ENCODE measurements around the gene CTIF.

The CTIF gene

DNA sequence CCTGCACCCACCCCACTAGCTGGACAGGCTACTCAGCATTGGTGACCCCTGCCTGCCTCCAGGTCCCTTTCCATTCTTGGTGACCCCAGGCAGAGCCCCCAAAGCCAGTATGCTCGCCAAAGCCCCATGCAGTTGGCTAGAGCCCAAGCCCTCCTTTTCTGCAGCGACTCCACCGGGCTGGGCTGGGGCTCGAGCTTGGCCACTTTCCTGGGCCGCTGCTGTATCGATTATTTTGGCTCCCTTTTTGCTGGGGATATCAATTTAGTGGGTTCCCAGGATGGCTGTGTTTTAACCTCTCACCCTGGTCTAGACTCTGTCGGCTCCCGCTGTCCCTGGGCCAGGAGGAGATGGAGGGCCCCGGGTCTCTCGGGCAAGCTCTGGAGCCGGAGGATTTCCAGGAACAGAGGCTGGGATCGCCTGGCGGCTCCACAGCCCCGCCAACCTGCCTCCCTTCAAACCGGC is 335.9 kb downstream of the CTIF start:
- DNase-seq = no peak
- no peaks in the 10 kb centered on the region for H3K36me3 ChIP-seq (ENCODE audit: control insufficient read depth, insufficient read depth, low read length)
- H3K27ac ChIP-seq (ENCODE audit: insufficient read depth, low read length, poor library complexity, severe bottlenecking) = no peak overlapping the region
- H3K9me3 ChIP-seq (ENCODE audit: control insufficient read depth, low read length) = no peaks in the 10 kb centered on the region
- no peaks in the 10 kb centered on the region for H3K27me3 ChIP-seq (replicated peaks; ENCODE audit: control insufficient read depth, insufficient read depth, low read length, poor library complexity, severe bottlenecking)
- no peak overlapping the region for H3K4me3 ChIP-seq (ENCODE audit: insufficient read depth, low read depth, low read length, poor library complexity, severe bottlenecking)
- no peaks in the 10 kb centered on the region for H3K4me1 ChIP-seq (ENCODE audit: control insufficient read depth, insufficient read depth, low read length, poor library complexity, severe bottlenecking)

GRCh38 chr18:48875314-48875941 is 336.6 kb downstream of the CTIF start:
- no peaks in the 10 kb centered on the region for H3K27me3 ChIP-seq (replicated peaks; ENCODE audit: control insufficient read depth, insufficient read depth, low read length, poor library complexity, severe bottlenecking)
- no peaks in the 10 kb centered on the region for H3K9me3 ChIP-seq (ENCODE audit: control insufficient read depth, low read length)
- H3K4me3 ChIP-seq (ENCODE audit: insufficient read depth, low read depth, low read length, poor library complexity, severe bottlenecking) = no peak overlapping the region

DNA sequence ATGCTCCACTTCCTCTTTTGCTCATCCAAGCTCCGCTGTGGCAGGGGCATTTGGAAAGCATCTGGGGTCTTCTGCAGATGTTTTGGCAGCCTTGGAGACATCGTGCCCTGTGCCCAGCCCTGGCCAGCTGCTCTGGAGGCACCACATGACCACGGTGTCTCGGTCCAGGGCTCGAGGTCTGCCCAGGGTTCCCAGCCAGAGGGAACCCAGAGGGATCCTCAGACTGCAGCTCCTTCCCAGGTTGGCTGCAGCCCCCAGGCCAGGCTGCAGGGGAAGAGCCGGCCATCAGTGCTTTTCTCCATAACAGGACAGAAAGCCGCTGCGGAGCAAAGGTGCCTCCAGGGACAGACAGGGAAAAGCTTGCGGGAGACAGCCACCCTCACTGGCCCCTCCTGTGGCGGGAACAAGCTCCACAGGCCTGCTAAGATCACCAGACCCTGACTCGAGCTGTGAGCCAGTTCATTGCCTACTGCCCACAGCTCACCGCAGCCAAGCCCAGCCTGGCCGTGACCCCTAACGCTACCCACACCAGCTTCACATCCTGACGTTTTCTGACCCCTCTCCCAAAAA is 337.2 kb downstream of the CTIF start:
- Histone ChIP-seq H3K36me3 (ENCODE audit: control insufficient read depth, insufficient read depth, low read length) (no peaks in the 10 kb centered on the region), H3K27ac (ENCODE audit: insufficient read depth, low read length, poor library complexity, severe bottlenecking) (no peak overlapping the region), H3K9me3 (ENCODE audit: control insufficient read depth, low read length) (no peaks in the 10 kb centered on the region), H3K27me3 (replicated peaks; ENCODE audit: control insufficient read depth, insufficient read depth, low read length, poor library complexity, severe bottlenecking) (no peaks in the 10 kb centered on the region), H3K4me1 (ENCODE audit: control insufficient read depth, insufficient read depth, low read length, poor library complexity, severe bottlenecking) (no peaks in the 10 kb centered on the region), H3K4me3 (ENCODE audit: insufficient read depth, low read depth, low read length, poor library complexity, severe bottlenecking) (no peak overlapping the region)
- no peak for DNase-seq

More at GRCh38 chr18:48875314-48875941, 336.6 kb downstream of the CTIF start:
- DNase-seq = no peak
- Histone ChIP-seq H3K36me3 (ENCODE audit: control insufficient read depth, insufficient read depth, low read length) (no peaks in the 10 kb centered on the region), H3K27ac (ENCODE audit: insufficient read depth, low read length, poor library complexity, severe bottlenecking) (no peak overlapping the region), H3K4me1 (ENCODE audit: control insufficient read depth, insufficient read depth, low read length, poor library complexity, severe bottlenecking) (no peaks in the 10 kb centered on the region)

DNA sequence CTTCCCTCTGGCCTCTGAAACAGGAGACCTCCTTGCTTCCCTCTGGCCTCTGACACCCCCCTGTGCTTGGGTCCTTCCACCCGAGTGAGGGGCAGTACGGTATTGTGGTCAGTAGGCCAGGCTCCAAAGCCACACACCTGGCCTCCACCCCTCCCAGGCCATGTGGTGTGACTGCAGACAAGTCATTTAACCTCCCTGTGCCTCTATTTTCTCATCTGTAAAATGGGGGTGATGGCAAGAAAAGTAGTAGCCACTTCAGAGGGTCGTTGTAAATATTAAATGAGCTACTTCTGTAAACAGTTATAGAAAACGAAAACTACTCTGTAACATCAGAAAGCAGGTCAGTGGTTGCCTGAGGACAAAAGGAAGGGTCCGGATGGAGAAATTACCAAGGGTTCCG is 337.8 kb downstream of the CTIF start:
- Histone ChIP-seq H3K4me3 (ENCODE audit: insufficient read depth, low read depth, low read length, poor library complexity, severe bottlenecking) (no peak overlapping the region), H3K27ac (ENCODE audit: insufficient read depth, low read length, poor library complexity, severe bottlenecking) (no peak overlapping the region), H3K27me3 (replicated peaks; ENCODE audit: control insufficient read depth, insufficient read depth, low read length, poor library complexity, severe bottlenecking) (no peaks in the 10 kb centered on the region), H3K36me3 (ENCODE audit: control insufficient read depth, insufficient read depth, low read length) (no peaks in the 10 kb centered on the region), H3K9me3 (ENCODE audit: control insufficient read depth, low read length) (no peaks in the 10 kb centered on the region), H3K4me1 (ENCODE audit: control insufficient read depth, insufficient read depth, low read length, poor library complexity, severe bottlenecking) (no peaks in the 10 kb centered on the region)
- no peak for DNase-seq

GRCh38 chr18:48877941-48878340 is 339.1 kb downstream of the CTIF start:
- no peak overlapping the region for H3K27ac ChIP-seq (ENCODE audit: insufficient read depth, low read length, poor library complexity, severe bottlenecking)
- no peak overlapping the region for H3K4me3 ChIP-seq (ENCODE audit: insufficient read depth, low read depth, low read length, poor library complexity, severe bottlenecking)
- H3K9me3 ChIP-seq (ENCODE audit: control insufficient read depth, low read length) = no peaks in the 10 kb centered on the region
- no peak for DNase-seq
- no peaks in the 10 kb centered on the region for H3K36me3 ChIP-seq (ENCODE audit: control insufficient read depth, insufficient read depth, low read length)
- H3K27me3 ChIP-seq (replicated peaks; ENCODE audit: control insufficient read depth, insufficient read depth, low read length, poor library complexity, severe bottlenecking) = no peaks in the 10 kb centered on the region
- no peaks in the 10 kb centered on the region for H3K4me1 ChIP-seq (ENCODE audit: control insufficient read depth, insufficient read depth, low read length, poor library complexity, severe bottlenecking)

- no peaks in the 10 kb centered on the region for H3K4me1 ChIP-seq (ENCODE audit: control insufficient read depth, insufficient read depth, low read length, poor library complexity, severe bottlenecking)
- H3K27ac ChIP-seq (ENCODE audit: insufficient read depth, low read length, poor library complexity, severe bottlenecking) = no peak overlapping the region
- H3K9me3 ChIP-seq (ENCODE audit: control insufficient read depth, low read length) = no peaks in the 10 kb centered on the region
- H3K36me3 ChIP-seq (ENCODE audit: control insufficient read depth, insufficient read depth, low read length) = no peaks in the 10 kb centered on the region
- H3K4me3 ChIP-seq (ENCODE audit: insufficient read depth, low read depth, low read length, poor library complexity, severe bottlenecking) = no peak overlapping the region
- no peak for DNase-seq
- H3K27me3 ChIP-seq (replicated peaks; ENCODE audit: control insufficient read depth, insufficient read depth, low read length, poor library complexity, severe bottlenecking) = no peaks in the 10 kb centered on the region
Observed at GRCh38 chr18:48878471-48878870, 339.6 kb downstream of the CTIF start.

DNA sequence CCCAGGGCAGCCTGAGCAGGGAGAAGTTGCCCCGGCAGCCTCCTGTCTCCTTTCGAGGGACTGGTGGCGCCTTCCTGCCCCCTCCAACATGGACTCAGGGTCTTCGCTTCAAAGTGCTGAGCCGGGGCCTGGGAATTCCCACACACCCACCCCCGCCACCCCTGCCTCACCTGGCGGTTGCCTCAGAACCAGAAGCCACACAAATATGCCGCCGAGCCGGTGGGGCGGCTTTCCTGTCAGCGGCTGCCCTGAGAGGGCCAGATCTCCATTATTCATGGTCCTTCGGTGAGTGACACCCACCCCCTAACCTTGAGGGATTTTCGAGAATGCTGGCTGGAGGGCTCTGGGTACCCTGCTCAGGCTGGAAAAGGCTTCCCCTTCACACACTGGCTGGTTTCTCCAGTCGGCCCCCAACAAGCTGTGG is 340.2 kb downstream of the CTIF start:
- Histone ChIP-seq H3K4me1 (ENCODE audit: control insufficient read depth, insufficient read depth, low read length, poor library complexity, severe bottlenecking) (no peaks in the 10 kb centered on the region), H3K27ac (ENCODE audit: insufficient read depth, low read length, poor library complexity, severe bottlenecking) (no peak overlapping the region), H3K4me3 (ENCODE audit: insufficient read depth, low read depth, low read length, poor library complexity, severe bottlenecking) (no peak overlapping the region), H3K27me3 (replicated peaks; ENCODE audit: control insufficient read depth, insufficient read depth, low read length, poor library complexity, severe bottlenecking) (no peaks in the 10 kb centered on the region), H3K36me3 (ENCODE audit: control insufficient read depth, insufficient read depth, low read length) (no peaks in the 10 kb centered on the region), H3K9me3 (ENCODE audit: control insufficient read depth, low read length) (no peaks in the 10 kb centered on the region)
- DNase-seq = no peak

DNA sequence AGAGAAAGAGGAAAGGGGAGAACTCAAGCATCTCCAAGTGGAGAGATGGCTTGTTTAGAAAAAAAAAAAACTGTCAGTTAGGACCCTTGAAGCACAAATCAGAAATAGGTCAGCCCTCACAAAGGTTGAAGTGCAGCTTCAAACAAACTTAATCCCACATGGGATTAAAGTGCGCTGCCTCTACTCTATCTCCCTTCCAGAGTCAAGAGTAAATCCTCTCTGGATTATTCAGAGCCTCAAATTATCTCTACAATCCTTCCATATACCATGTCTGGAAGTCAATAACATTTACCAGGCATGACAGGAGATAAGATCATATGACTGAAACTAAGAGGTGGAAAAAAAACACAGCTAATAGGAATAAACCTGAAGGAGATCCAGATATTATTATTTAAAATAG is 342.1 kb downstream of the CTIF start:
- DNase-seq = no peak
- Histone ChIP-seq H3K27me3 (replicated peaks; ENCODE audit: control insufficient read depth, insufficient read depth, low read length, poor library complexity, severe bottlenecking) (no peaks in the 10 kb centered on the region), H3K36me3 (ENCODE audit: control insufficient read depth, insufficient read depth, low read length) (no peaks in the 10 kb centered on the region), H3K27ac (ENCODE audit: insufficient read depth, low read length, poor library complexity, severe bottlenecking) (no peak overlapping the region), H3K4me3 (ENCODE audit: insufficient read depth, low read depth, low read length, poor library complexity, severe bottlenecking) (no peak overlapping the region), H3K9me3 (ENCODE audit: control insufficient read depth, low read length) (no peaks in the 10 kb centered on the region), H3K4me1 (ENCODE audit: control insufficient read depth, insufficient read depth, low read length, poor library complexity, severe bottlenecking) (no peaks in the 10 kb centered on the region)

DNA sequence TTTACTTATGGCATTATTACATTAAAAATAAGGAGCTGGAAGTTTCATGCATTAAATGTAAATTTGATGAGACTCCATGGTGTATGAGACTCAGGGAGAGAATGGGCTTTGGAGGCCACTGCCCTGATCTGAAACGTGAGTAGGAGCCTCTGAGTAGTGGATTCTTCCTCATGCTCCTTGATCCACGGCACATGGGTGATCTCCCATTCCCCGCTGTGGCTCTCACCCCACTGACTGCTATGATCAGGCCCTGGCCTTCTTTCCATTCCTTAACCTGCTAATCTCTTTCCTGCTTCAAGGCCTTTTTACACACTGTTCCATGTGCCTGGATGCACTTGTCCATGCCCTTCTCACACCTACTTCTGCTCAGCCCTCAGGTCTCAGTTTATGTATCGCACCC is 343.5 kb downstream of the CTIF start:
- no peak for DNase-seq
- no peak overlapping the region for H3K4me3 ChIP-seq (ENCODE audit: insufficient read depth, low read depth, low read length, poor library complexity, severe bottlenecking)
- no peaks in the 10 kb centered on the region for H3K27me3 ChIP-seq (replicated peaks; ENCODE audit: control insufficient read depth, insufficient read depth, low read length, poor library complexity, severe bottlenecking)

DNA sequence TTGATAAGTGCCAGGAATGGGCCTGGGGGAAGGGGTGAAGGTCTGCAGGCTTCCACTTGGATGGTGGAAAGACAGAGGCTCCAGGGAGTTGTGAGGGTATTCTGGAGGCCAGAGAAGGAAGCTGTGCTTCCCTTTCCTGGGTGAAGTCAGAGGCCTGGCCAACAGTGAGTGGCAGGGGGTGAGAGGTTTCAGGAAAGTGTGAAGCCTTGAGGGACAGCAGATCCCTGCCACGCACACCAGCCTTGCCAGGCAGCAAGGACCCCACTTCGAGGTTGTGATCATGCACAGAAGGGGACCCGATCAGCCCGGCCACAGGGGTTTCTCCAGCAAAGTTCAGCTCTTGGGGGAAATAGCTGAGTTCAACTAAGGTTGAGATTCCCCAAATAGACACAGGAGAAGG is 345.5 kb downstream of the CTIF start:
- no peak for DNase-seq
- H3K27ac ChIP-seq (ENCODE audit: insufficient read depth, low read length, poor library complexity, severe bottlenecking) = no peak overlapping the region
- H3K4me3 ChIP-seq (ENCODE audit: insufficient read depth, low read depth, low read length, poor library complexity, severe bottlenecking) = no peak overlapping the region
- no peaks in the 10 kb centered on the region for H3K4me1 ChIP-seq (ENCODE audit: control insufficient read depth, insufficient read depth, low read length, poor library complexity, severe bottlenecking)
- no peaks in the 10 kb centered on the region for H3K27me3 ChIP-seq (replicated peaks; ENCODE audit: control insufficient read depth, insufficient read depth, low read length, poor library complexity, severe bottlenecking)
- no peaks in the 10 kb centered on the region for H3K9me3 ChIP-seq (ENCODE audit: control insufficient read depth, low read length)
- H3K36me3 ChIP-seq (ENCODE audit: control insufficient read depth, insufficient read depth, low read length) = no peaks in the 10 kb centered on the region

More for the DNA sequence above, 343.5 kb downstream of the CTIF start:
- Histone ChIP-seq H3K27ac (ENCODE audit: insufficient read depth, low read length, poor library complexity, severe bottlenecking) (no peak overlapping the region), H3K36me3 (ENCODE audit: control insufficient read depth, insufficient read depth, low read length) (no peaks in the 10 kb centered on the region), H3K4me1 (ENCODE audit: control insufficient read depth, insufficient read depth, low read length, poor library complexity, severe bottlenecking) (no peaks in the 10 kb centered on the region), H3K9me3 (ENCODE audit: control insufficient read depth, low read length) (no peaks in the 10 kb centered on the region)

Data from effector memory CD4-positive, alpha-beta T cell (primary cell).